IPS DF 6.9 (cell line): ENCODE data around the gene G0S2.
"Not testable (repeated sequence)": the region's sequence is repeated elsewhere in the genome, so short reads cannot be mapped to it uniquely, and the experiment has no call there.

ENCODE experiments used
- DNase-seq: peaks from one replicate; pipeline ENCODE4 v3.0.0-alpha.2; 2013; ENCODE audit warnings: low read depth, low spot score
- H3K27ac ChIP-seq: one replicate; pipeline ENCODE4 v1.5.1; 2013; ENCODE audit warnings: low read length, control low read depth
- H3K27me3 ChIP-seq: 2 replicates; pipeline ENCODE4 v1.6.1; 2013; ENCODE audit warnings: mild to moderate bottlenecking, low read length; ENCODE audit not compliant: control insufficient read depth, insufficient read depth
- H3K36me3 ChIP-seq: 2 replicates; pipeline ENCODE4 v1.6.1; 2013; ENCODE audit warnings: low read length; ENCODE audit not compliant: control insufficient read depth, insufficient read depth
- H3K4me1 ChIP-seq: 2 replicates; pipeline ENCODE4 v1.6.1; 2013; ENCODE audit warnings: low read length; ENCODE audit not compliant: control insufficient read depth, insufficient read depth
- H3K4me3 ChIP-seq: 2 replicates; pipeline ENCODE4 v1.5.1; 2013; ENCODE audit warnings: mild to moderate bottlenecking, low read length
- H3K9me3 ChIP-seq: 2 replicates; pipeline ENCODE4 v1.6.1; 2013; ENCODE audit warnings: low read length, inconsistent platforms; ENCODE audit not compliant: control insufficient read depth, insufficient read depth
- WGBS: extraction: QIAGEN DNeasy Blood & Tissue Kit; methylation state at CpG from one replicate; pipeline ENCODE4 v1.1.7; 2013; ENCODE audit warnings: mixed read lengths, missing lambda C conversion rate; ENCODE audit not compliant: insufficient read length, insufficient coverage; 5-methylcytosine and 5-hydroxymethylcytosine counted together

The G0S2 gene

GRCh38 chr1:209686322-209686721 is 11.1 kb downstream of the G0S2 start:
- no peaks in the 10 kb centered on the region for H3K36me3 ChIP-seq
- no peaks in the 10 kb centered on the region for H3K4me1 ChIP-seq
- H3K27me3 ChIP-seq, result no peaks in the 10 kb centered on the region
- DNase-seq, result no peak
- H3K9me3 ChIP-seq, result no peaks in the 10 kb centered on the region
- no peak overlapping the region for H3K27ac ChIP-seq
- no peak overlapping the region for H3K4me3 ChIP-seq
- WGBS, result no CpG with 5 or more reads among the region's 4 CpGs

DNA sequence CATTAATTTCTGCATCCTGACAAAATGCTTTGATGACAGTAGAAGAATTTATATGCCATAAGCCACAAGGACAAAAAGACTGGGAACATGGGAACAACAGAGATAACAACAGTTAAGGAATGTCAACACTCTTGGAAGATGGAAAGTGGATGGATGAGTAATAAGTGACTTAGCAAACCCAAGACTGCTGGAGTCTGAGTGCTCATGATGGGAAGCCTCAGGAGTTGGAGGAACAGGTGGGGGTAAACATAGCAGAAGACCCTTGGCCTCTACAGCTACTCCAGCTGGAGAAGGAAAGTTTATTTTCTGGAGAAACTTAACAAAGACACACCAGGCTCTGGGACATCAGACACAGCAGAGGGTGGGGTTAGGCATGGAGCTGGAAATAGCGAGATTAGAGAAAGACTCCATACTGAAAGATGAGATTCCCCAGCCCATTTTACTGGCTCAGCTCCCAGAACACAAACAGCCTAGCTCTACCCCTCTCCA is 13.6 kb downstream of the G0S2 start:
- no CpG with 5 or more reads among the region's 1 CpG for WGBS
- H3K27ac ChIP-seq, result no peak overlapping the region
- H3K4me3 ChIP-seq, result no peak overlapping the region
- H3K4me1 ChIP-seq, result no peaks in the 10 kb centered on the region
- no peak for DNase-seq
- no peaks in the 10 kb centered on the region for H3K9me3 ChIP-seq
- 0 out of 2 replicates have a peak, but pooled peaks cover 1% of the 10 kb centered on the region for H3K27me3 ChIP-seq
- H3K36me3 ChIP-seq, result no peaks in the 10 kb centered on the region

- Histone ChIP-seq H3K4me3 (no peak overlapping the region), H3K4me1 (no peaks in the 10 kb centered on the region), H3K36me3 (no peaks in the 10 kb centered on the region), H3K9me3 (no peaks in the 10 kb centered on the region), H3K27me3 (0 out of 2 replicates have a peak, but pooled peaks cover 1% of the 10 kb centered on the region), H3K27ac (no peak overlapping the region)
- no peak for DNase-seq
- no CpG with 5 or more reads among the region's 4 CpGs for WGBS
Observed at GRCh38 chr1:209689477-209689876, 14.3 kb downstream of the G0S2 start.

DNA sequence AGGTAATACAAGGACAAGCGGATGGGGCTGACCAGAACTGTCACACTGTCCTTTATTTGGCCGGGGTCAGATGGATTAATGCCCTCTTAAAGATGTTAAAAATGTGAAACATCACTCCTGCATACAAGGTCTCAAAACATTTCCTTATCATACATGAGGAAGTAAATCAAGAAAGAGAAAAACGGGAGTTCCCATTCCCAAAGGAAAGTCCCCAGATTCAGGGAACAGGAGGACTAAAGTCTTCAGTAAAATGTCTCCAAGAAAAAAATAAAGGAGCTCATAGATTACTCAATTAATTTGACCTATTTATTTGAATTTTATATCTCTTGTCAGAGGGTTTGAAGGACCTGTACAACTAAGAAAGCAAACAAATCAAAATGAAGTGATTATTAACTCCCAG is 16.0 kb downstream of the G0S2 start:
- Histone ChIP-seq H3K27me3 (0 out of 2 replicates have a peak, but pooled peaks cover 1% of the 10 kb centered on the region), H3K27ac (no peak overlapping the region), H3K4me3 (no peak overlapping the region), H3K4me1 (no peaks in the 10 kb centered on the region), H3K9me3 (no peaks in the 10 kb centered on the region), H3K36me3 (no peaks in the 10 kb centered on the region)
- no peak for DNase-seq
- no CpG with 5 or more reads among the region's 3 CpGs for WGBS

DNA sequence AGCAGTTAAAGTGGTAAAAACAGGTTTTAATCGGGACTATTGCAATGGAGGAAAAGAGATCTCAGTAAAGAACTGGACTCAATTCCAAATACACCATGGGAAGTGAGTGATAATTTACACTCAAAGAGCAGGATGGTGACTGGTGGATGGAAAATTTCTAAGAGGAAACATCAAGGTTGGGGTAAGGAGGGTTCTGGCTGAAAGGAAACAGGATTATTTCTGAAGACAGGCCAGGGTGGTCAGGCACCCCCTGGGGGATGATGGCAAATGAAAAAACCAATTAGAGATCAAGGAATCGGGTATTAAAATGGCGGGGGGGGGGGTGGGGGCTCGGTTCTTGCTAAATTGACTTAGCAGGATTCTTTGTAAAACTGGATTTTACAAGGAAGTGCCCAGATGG is 17.1 kb downstream of the G0S2 start:
- Histone ChIP-seq H3K27ac (no peak overlapping the region), H3K4me1 (no peaks in the 10 kb centered on the region), H3K9me3 (no peaks in the 10 kb centered on the region), H3K4me3 (no peak overlapping the region), H3K36me3 (no peaks in the 10 kb centered on the region), H3K27me3 (0 out of 2 replicates have a peak, but pooled peaks cover 1% of the 10 kb centered on the region)
- WGBS, result no CpG with 5 or more reads among the region's 4 CpGs
- DNase-seq, result no peak

- 0 out of 2 replicates have a peak, but pooled peaks cover 1% of the 10 kb centered on the region for H3K27me3 ChIP-seq
- H3K36me3 ChIP-seq, result no peaks in the 10 kb centered on the region
- H3K4me3 ChIP-seq, result no peak overlapping the region
- H3K27ac ChIP-seq, result no peak overlapping the region
- H3K9me3 ChIP-seq, result no peaks in the 10 kb centered on the region
- no peaks in the 10 kb centered on the region for H3K4me1 ChIP-seq
- no CpG with 5 or more reads among the region's 3 CpGs for WGBS
- DNase-seq, result no peak
Observed at GRCh38 chr1:209692745-209693504, 17.7 kb downstream of the G0S2 start.

GRCh38 chr1:209696673-209697072 is 21.5 kb downstream of the G0S2 start:
- Histone ChIP-seq H3K4me3 (no peak overlapping the region), H3K36me3 (no peaks in the 10 kb centered on the region), H3K27me3 (0 out of 2 replicates have a peak, but pooled peaks cover 1% of the 10 kb centered on the region), H3K9me3 (no peaks in the 10 kb centered on the region), H3K4me1 (no peaks in the 10 kb centered on the region), H3K27ac (no peak overlapping the region)
- no peak for DNase-seq

DNA sequence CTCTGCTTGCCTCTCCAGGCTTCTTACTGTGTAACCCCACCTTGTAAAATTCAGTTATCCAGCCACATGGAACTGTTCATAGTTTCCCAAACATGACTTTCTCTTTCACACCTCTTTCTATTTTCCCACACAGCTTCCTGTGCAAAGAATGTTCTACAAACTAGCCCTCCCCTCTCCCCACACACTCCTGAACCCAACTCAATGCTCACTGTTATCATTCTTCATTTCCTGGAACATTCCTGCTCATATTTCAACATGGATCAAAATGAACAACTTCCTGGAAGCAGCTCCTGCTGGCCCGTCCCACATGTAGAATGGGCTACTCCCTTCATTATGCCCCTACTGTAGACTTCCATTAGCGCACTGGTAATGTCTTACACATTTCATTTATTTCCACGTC is 21.9 kb downstream of the G0S2 start:
- Histone ChIP-seq H3K36me3 (no peaks in the 10 kb centered on the region), H3K4me3 (no peak overlapping the region), H3K4me1 (no peaks in the 10 kb centered on the region), H3K27ac (no peak overlapping the region), H3K9me3 (no peaks in the 10 kb centered on the region), H3K27me3 (0 out of 2 replicates have a peak, but pooled peaks cover 1% of the 10 kb centered on the region)
- DNase-seq, result no peak
- WGBS, result no CpG with 5 or more reads among the region's 3 CpGs

DNA sequence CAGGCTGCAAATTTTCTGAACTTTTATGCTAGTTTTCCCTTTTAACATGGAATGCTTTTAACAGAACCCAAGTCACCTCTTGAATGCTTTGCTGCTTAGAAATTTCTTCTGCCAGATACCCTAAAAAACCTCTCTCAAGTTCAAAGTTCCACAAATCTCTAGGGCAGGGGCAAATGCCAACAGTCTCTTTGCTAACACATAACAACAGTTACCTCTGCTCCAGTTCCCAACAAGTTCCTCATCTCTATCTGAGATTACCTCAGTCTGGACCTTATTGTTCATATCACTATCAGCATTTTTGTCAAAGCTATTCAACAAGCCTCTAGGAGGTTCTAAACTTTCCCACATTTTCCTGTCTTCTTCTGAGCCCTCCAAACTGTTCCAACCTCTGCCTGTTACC is 25.5 kb downstream of the G0S2 start:
- H3K27me3 ChIP-seq, H3K4me1 ChIP-seq, H3K27ac ChIP-seq, H3K9me3 ChIP-seq, H3K4me3 ChIP-seq, DNase-seq, H3K36me3 ChIP-seq: not testable (repeated sequence)

DNA sequence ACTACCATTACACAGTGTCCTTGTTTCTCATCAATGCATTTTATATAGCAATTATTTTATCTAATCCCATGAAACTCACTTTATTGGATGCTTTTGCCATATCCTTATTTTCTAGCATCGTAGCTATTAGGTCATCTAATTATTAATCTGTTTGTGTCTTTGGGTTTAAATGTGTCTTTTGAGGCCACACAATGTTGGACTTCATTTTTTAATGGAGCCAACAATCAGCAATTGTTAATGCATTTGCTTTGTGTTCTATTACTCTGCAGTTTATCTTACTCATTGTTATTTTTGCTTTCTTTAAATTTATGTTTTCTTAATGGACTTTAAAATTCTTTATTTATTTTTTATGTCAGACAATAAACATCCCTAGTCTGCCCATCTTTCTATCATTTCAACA is 27.6 kb downstream of the G0S2 start:
- Histone ChIP-seq H3K36me3 (no peaks in the 10 kb centered on the region), H3K27me3 (no peaks in the 10 kb centered on the region), H3K9me3 (no peaks in the 10 kb centered on the region), H3K4me3 (no peak overlapping the region), H3K27ac (no peak overlapping the region), H3K4me1 (no peaks in the 10 kb centered on the region)
- DNase-seq, result no peak
- no CpG with 5 or more reads among the region's 1 CpG for WGBS
